Endothelial cell of umbilical vein (primary cell): ENCODE results near the gene VGLL4. TPM values are rescaled to one million over a fixed set of nuclear protein-coding genes. Genes with fewer than 3 reads are reported as not detected.
A peak's percentile ranks its signal among the peaks of the same experiment; 100 is the strongest.

Experiments
- BruUV-seq: library from RNA; stranded (reverse); fragments of 400-500 nt; replicated peaks from 2 replicates; lab custom pipeline; 2021; lab: Mats Ljungman, UMichigan
- CTCF ChIA-PET: fragments of 300-600, 350-600 bp; sonication (Branson Sonifier 250); formaldehyde crosslinking; loops from one replicate; lab custom pipeline; 2021; ENCODE audit warnings: antibody characterized with exemption, inconsistent platforms; lab: Charles Lee
- POLR2A ChIA-PET: fragments of 300-600, 350-600 bp; sonication (Branson Sonifier 250); formaldehyde crosslinking; loops from one replicate; lab custom pipeline; 2021; ENCODE audit warnings: antibody characterized with exemption, inconsistent platforms; lab: Charles Lee
- DNase-seq: peaks from one replicate; pipeline ENCODE4 v3.0.0-alpha.2; 2011; ENCODE audit warnings: low read depth, low spot score
- FAIRE-seq: peaks from 2 replicates; lab custom pipeline; 2011; peaks lifted over from hg19 to GRCh38; lab: Jason Lieb, UNC
- H2AFZ ChIP-seq: 2 replicates; pipeline ENCODE4 v1.6.0; 2012; ENCODE audit warnings: low read depth, low read length, control low read depth, inconsistent platforms
- H3K27ac ChIP-seq: 2 replicates; pipeline ENCODE4 v1.5.1; 2011; ENCODE audit warnings: low read depth, mild to moderate bottlenecking, control low read depth, low read length, moderate library complexity; ENCODE audit not compliant: insufficient read depth
- H3K27me3 ChIP-seq, 2 experiments: 2 replicates each; pipeline versions ENCODE4 v1.6.0 to v1.6.1; 2011; ENCODE audit warnings: low read length in 2 of 2, mixed read lengths in 1 of 2; ENCODE audit not compliant: control insufficient read depth in 2 of 2, insufficient read depth in 2 of 2
- H3K36me3 ChIP-seq, 2 experiments: 2 replicates in 1 of 2; 3 replicates in 1 of 2; pipeline ENCODE4 v1.5.1; 2011; ENCODE audit warnings: low read length in 2 of 2, mild to moderate bottlenecking in 1 of 2, moderate library complexity in 1 of 2; ENCODE audit not compliant: control insufficient read depth in 2 of 2, insufficient read depth in 2 of 2; ENCODE audit errors: extremely low read depth in 1 of 2
- H3K4me1 ChIP-seq: 3 replicates; pipeline ENCODE4 v1.5.1; 2011; ENCODE audit warnings: mild to moderate bottlenecking, low read length; ENCODE audit not compliant: control insufficient read depth, insufficient read depth; ENCODE audit errors: extremely low read depth
- H3K4me2 ChIP-seq: 2 replicates; pipeline ENCODE4 v1.6.1; 2011; ENCODE audit warnings: low read length, control low read depth, mixed read lengths; ENCODE audit not compliant: insufficient read depth
- H3K4me3 ChIP-seq, 3 experiments: fragments of 200-600 bp in 1 of 3; sonication (generic), shearing (Covaris generic) in 1 of 3; replicated peaks in 1 of 3; 2 replicates each; pipeline ENCODE4 v1.5.1; 2011 to 2016; ENCODE audit warnings: control low read depth in 3 of 3, low read length in 3 of 3, mild to moderate bottlenecking in 2 of 3, inconsistent platforms in 1 of 3, low read depth in 1 of 3, moderate library complexity in 1 of 3; ENCODE audit not compliant: insufficient read depth in 1 of 3
- H3K79me2 ChIP-seq: 2 replicates; pipeline ENCODE4 v1.6.0; 2012; ENCODE audit warnings: low read length, inconsistent platforms; ENCODE audit not compliant: control insufficient read depth, insufficient read depth
- H3K9ac ChIP-seq: replicated peaks from 2 replicates; pipeline ENCODE3; 2011; ENCODE audit warnings: low read length, control low read depth; ENCODE audit not compliant: insufficient read depth; ENCODE audit errors: extremely low read depth
- H3K9me1 ChIP-seq: replicated peaks from 3 replicates; pipeline ENCODE4 v1.6.0; 2011; ENCODE audit warnings: mild to moderate bottlenecking, low read length; ENCODE audit not compliant: control insufficient read depth, insufficient read depth; ENCODE audit errors: extremely low read depth
- H3K9me3 ChIP-seq: replicated peaks from 2 replicates; pipeline ENCODE4 v1.5.1; 2012; ENCODE audit warnings: low read length, inconsistent platforms; ENCODE audit not compliant: control insufficient read depth, insufficient read depth
- H4K20me1 ChIP-seq: replicated peaks from 2 replicates; pipeline ENCODE3; 2011; ENCODE audit warnings: mild to moderate bottlenecking, low read length; ENCODE audit not compliant: control insufficient read depth, insufficient read depth; ENCODE audit errors: extremely low read depth
- CTCF ChIP-seq, 2 donors: IDR thresholded peaks; 1 replicate in 1 of 2; 2 replicates in 1 of 2; pipeline ENCODE4 v1.5.1; 2011; ENCODE audit warnings: low read length in 2 of 2, mild to moderate bottlenecking in 2 of 2, moderate library complexity in 2 of 2, control low read depth in 1 of 2, inconsistent platforms in 1 of 2, low read depth in 1 of 2; ENCODE audit not compliant: insufficient read depth in 1 of 2; ENCODE audit errors: extremely low read depth in 1 of 2
- EZH2 ChIP-seq: IDR thresholded peaks from 2 replicates; pipeline ENCODE4 v1.6.1; 2012; ENCODE audit warnings: borderline replicate concordance, low read depth, mild to moderate bottlenecking, moderate library complexity, low read length, inconsistent platforms; ENCODE audit not compliant: severe bottlenecking
- FOS ChIP-seq: IDR thresholded peaks from 2 replicates; pipeline ENCODE4 v1.6.1; 2011; ENCODE audit warnings: mild to moderate bottlenecking, low read length, moderate library complexity, borderline replicate concordance; ENCODE audit not compliant: insufficient read depth
- GATA2 ChIP-seq: IDR thresholded peaks from 2 replicates; pipeline ENCODE4 v1.7.0; 2011; ENCODE audit warnings: low read depth, mild to moderate bottlenecking, moderate library complexity, mixed read lengths, low read length; ENCODE audit not compliant: insufficient read length, insufficient read depth
- JUN ChIP-seq: IDR thresholded peaks from 2 replicates; pipeline ENCODE4 v1.6.1; 2011; ENCODE audit warnings: borderline replicate concordance, low read depth; ENCODE audit not compliant: insufficient read length, insufficient read depth
- MAX ChIP-seq: IDR thresholded peaks from 2 replicates; pipeline ENCODE4 v1.6.1; 2011; ENCODE audit not compliant: insufficient read depth, insufficient read length
- MYC ChIP-seq: IDR thresholded peaks from one replicate; pipeline ENCODE4 v1.6.1; 2011; ENCODE audit warnings: mild to moderate bottlenecking, low read depth, low read length
- POLR2A ChIP-seq: IDR thresholded peaks from 2 replicates; pipeline ENCODE4 v1.6.1; 2012; ENCODE audit warnings: low read depth, mild to moderate bottlenecking, control low read depth, low read length
- POLR2AphosphoS5 ChIP-seq: IDR thresholded peaks from 2 replicates; pipeline ENCODE4 v1.6.1; 2012; ENCODE audit warnings: low read depth, mild to moderate bottlenecking, control low read depth, low read length, moderate library complexity; ENCODE audit not compliant: insufficient read depth
- dilution Hi-C: fragments of 300-500 bp; cut with MboI; formaldehyde crosslinking; loops from one replicate; pipeline ENCODE4 v1.15.0; 2019; ENCODE audit warnings: low sequenced_read_pairs; ENCODE audit not compliant: extremely low pct_ligation_motif_present
- intact Hi-C: fragments of 100-400 bp; cut with micrococcal nuclease; formaldehyde crosslinking; loops from one replicate; pipeline ENCODE4 v1.10.0; 2022
- polyA plus RNA-seq, 4 experiments: library from polyadenylated mRNA; depleted of rRNA in 3 of 4; stranded (reverse) in 3 of 4; unstranded in 1 of 4; fragments of >200 nt; gene quantifications; 2 replicates each; pipeline versions ENCODE4 v1.2.1 to v1.2.3, GENCODE V29; 2011 to 2012; ENCODE audit warnings: missing spikeins in 1 of 4
- total RNA-seq: library from RNA; stranded (reverse); gene quantifications from 2 replicates; pipeline ENCODE4 v1.2.3, GENCODE V29; 2021

VGLL4 gene
- total and polyA plus RNA-seq, 2 donors (not counting 3 experiments of a cell fraction or from before 2014, with no cell fraction given): 67.0 to 78.9 TPM

GRCh38 chr3:11532931-11533391, 110.8 kb downstream of the VGLL4 start:
- Histone ChIP-seq H3K4me2 (no peak overlapping the region), H3K9me3 (no peaks in the 10 kb centered on the region), H3K27ac (no peak overlapping the region), H3K27me3 (no peaks in the 10 kb centered on the region), H3K79me2 (no peaks in the 10 kb centered on the region), H3K36me3 (no peaks in the 10 kb centered on the region), H3K9me1 (no peaks in the 10 kb centered on the region), H2AFZ (no peak overlapping the region), H3K4me1 (no peaks in the 10 kb centered on the region), H3K4me3 (no peak overlapping the region), H4K20me1 (no peaks in the 10 kb centered on the region), H3K9ac (no peak overlapping the region)
- FAIRE-seq (no peak), DNase-seq (peak; percentile 55)
- BruUV-seq: no TSS peak
- TF ChIP-seq EZH2 (no peak), POLR2A (no peak), CTCF (IDR thresholded peaks at IDR 0.05; ENCODE audit: extremely low read depth in 1 of 2, insufficient read depth in 1 of 2, low read depth in 1 of 2, low read length in 2 of 2) (no peak), JUN (no peak), POLR2AphosphoS5 (no peak), FOS (no peak), MAX (no peak), GATA2 (no peak), MYC (no peak)
- ChIA-PET CTCF (interaction anchor here (0.8 to 1.6 kb wide), 6 partner anchors 9 to 154 kb away, joined by 3 to 6 read pairs (median 4); no protein-coding TSS in a partner anchor), POLR2A (no interaction called here)
- intact Hi-C loops: no loop called here
- dilution Hi-C loops: no loop called here
